Erythroblast (primary cell): ENCODE results near the gene OR14I1.

Experiments used
- GATA1 ChIP-seq: IDR thresholded peaks from 2 replicates; pipeline ENCODE4 v1.6.1; 2011; ENCODE audit warnings: low read depth, mild to moderate bottlenecking, control low read depth, low read length, moderate library complexity
- POLR2A ChIP-seq: IDR thresholded peaks from 2 replicates; pipeline ENCODE4 v1.6.1; 2011; ENCODE audit warnings: mild to moderate bottlenecking, low read length

DNA sequence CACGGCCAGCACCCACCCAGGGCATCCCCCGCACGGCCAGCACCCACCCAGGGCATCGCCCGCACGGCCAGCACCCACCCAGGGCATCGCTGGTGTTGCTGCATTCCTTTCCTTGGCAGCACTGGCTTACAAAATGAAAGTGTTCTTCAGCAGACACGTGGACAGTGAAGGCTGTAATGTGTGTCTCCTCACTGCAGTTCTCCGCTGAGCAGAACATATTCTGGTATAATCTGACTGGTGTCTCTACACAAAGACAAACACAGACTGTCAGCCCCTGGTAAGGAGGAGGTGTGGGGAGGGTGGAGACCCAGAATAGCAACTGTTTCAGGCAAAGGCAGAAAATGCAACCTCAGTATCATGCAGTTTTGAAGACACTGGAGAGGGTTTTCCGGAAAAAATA, 45.6 kb upstream of the OR14I1 start:
- TF ChIP-seq POLR2A: no peak
- no peak for TF ChIP-seq GATA1
